22Rv1 (cell line): ENCODE measurements around the gene CDH9.

Experiments
- H3K27ac ChIP-seq: fragments of 450-650 bp; 2 replicates; pipeline ENCODE4 v1.5.1; 2017
- ZFX ChIP-seq: fragments of 450-650 bp; IDR thresholded peaks from 2 replicates; pipeline ENCODE4 v1.6.1; 2017; ENCODE audit warnings: antibody characterized with exemption, borderline replicate concordance
- TF ChIP-seq, protein P1 (sequence below): fragments of 450-650 bp; IDR thresholded peaks from 2 replicates; pipeline ENCODE4 v1.5.1; 2017; ENCODE audit warnings: mild to moderate bottlenecking

The CDH9 gene

DNA sequence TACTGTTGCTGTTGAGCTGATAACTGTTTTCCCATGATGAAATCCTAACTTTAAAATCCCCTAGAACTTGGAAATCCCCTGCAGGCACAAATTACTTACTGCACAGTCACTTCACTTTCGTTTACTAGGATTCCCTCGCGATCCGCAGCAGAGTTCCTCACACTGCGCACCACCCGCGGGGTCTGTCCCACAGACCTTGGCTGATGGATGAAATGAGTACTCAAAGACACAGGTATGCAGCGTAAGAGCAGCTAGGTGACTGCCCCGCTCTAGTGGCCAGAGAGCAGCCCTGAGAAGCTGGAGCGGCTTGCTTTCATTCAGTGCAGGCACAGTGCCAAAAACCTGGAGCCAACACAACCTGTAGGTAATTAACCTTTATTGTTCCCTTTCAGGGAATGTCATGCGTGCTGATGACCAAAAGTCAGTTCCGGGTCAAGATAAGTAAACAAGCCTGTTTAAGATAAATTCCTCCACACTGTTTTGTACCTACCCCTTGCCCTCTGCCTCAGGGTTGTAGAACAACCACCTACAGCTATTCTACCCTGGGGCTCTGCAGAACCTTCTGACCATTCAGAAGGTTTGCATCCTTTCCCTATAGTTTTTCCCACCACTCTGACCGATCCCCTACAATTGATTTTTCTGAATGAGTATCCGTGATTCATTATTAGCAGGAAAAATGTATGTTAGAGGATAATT lies 191.2 kb downstream of the CDH9 start:
- H3K27ac ChIP-seq = no peak overlapping the region
- TF ChIP-seq, protein P1, sequence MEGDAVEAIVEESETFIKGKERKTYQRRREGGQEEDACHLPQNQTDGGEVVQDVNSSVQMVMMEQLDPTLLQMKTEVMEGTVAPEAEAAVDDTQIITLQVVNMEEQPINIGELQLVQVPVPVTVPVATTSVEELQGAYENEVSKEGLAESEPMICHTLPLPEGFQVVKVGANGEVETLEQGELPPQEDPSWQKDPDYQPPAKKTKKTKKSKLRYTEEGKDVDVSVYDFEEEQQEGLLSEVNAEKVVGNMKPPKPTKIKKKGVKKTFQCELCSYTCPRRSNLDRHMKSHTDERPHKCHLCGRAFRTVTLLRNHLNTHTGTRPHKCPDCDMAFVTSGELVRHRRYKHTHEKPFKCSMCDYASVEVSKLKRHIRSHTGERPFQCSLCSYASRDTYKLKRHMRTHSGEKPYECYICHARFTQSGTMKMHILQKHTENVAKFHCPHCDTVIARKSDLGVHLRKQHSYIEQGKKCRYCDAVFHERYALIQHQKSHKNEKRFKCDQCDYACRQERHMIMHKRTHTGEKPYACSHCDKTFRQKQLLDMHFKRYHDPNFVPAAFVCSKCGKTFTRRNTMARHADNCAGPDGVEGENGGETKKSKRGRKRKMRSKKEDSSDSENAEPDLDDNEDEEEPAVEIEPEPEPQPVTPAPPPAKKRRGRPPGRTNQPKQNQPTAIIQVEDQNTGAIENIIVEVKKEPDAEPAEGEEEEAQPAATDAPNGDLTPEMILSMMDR = no peak
- TF ChIP-seq ZFX = no peak

DNA sequence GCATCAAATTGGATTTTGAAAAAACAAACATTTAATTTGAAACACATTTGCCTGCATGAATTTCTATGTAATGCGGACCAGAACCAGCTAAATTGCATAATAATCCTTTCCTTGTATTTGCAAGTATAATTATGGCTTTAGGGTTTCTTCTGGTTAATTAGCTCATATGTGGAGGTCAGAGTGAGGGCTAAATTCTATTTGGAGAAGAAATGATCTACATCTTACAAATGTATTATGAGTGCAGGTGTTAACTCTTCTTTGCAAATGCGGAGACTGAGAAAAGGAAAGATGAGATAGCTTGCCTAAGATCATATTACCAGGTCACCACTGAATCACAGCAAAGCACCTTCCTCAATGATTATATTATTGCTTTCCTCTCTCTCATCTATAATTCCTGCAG lies 194.7 kb downstream of the CDH9 start:
- no peak overlapping the region for H3K27ac ChIP-seq
- TF ChIP-seq ZFX = no peak
- TF ChIP-seq, protein P1 = no peak

DNA sequence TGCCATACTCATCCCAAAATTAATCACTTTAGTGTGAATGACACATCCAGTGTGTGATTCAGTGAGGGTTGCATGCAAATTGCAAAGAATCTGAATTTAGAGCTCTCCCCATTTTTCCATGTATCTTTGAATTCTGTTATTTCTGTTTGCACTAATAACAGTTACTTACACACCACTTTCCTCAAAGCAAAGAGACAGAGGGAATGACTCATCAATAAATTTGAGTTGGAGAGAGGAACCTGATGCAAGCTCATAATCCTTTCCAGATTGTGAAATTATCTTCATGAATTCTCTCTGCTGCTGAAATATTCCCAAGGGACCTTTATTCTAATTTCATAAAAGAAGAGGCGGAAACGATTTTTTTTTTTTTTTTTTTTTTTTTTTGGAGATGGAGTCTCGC lies 204.8 kb downstream of the CDH9 start:
- H3K27ac ChIP-seq = no peak overlapping the region
- TF ChIP-seq, protein P1 = no peak
- TF ChIP-seq ZFX = no peak
